ENCODE data around the gene REX1BD.

The REX1BD gene

DNA sequence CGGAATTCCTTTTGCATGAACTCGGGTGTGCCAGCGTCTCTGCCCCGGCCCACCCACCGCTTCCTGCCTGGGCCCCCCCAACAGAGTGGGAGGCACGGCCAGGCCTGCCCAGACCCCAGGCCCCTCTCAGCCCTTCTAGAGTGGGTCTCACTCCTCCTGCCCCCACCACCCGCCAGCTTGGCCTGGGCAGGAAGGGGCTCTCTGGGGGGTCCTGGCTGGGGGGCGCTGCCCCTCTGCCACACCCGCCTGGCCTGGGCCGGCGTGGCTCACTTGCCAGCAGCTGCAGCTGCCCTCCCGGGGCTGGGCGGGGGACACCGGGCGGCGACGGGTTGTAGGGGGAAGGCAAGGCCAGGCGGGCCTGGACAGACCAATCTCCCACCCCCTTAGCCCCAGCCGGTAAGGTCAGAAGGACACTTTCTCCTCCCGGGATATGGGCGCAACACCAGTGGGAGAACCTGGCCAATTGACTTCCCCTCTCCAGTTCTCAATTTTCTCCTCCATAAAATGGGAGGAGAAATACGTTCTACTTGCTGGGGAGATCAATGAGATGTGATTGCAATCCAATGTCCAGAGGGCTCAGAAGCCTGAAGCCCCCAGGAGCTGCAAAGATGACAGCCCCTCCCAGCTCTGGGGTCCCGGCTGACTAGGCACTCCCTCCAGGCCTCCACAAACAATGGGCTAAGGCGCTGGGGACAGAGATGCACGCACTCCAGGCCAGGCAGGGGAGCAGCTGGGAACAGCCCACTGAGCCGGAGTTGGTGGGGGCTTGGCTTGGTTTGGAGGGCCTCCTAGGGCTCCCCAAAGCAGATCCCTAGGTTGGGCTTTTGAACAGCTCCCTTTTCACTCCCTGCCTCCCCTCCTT is 15.6 kb downstream of the REX1BD start:
- DNase-seq = no peak

- no peak for DNase-seq
These were observed 16.2 kb downstream of the REX1BD start for GRCh38 chr19:18604820-18605159.

- DNase-seq = no peak
These were observed 16.6 kb downstream of the REX1BD start for GRCh38 chr19:18605196-18605545.

GRCh38 chr19:18605546-18606280 is 17.1 kb downstream of the REX1BD start:
- DNase-seq = no peak

DNA sequence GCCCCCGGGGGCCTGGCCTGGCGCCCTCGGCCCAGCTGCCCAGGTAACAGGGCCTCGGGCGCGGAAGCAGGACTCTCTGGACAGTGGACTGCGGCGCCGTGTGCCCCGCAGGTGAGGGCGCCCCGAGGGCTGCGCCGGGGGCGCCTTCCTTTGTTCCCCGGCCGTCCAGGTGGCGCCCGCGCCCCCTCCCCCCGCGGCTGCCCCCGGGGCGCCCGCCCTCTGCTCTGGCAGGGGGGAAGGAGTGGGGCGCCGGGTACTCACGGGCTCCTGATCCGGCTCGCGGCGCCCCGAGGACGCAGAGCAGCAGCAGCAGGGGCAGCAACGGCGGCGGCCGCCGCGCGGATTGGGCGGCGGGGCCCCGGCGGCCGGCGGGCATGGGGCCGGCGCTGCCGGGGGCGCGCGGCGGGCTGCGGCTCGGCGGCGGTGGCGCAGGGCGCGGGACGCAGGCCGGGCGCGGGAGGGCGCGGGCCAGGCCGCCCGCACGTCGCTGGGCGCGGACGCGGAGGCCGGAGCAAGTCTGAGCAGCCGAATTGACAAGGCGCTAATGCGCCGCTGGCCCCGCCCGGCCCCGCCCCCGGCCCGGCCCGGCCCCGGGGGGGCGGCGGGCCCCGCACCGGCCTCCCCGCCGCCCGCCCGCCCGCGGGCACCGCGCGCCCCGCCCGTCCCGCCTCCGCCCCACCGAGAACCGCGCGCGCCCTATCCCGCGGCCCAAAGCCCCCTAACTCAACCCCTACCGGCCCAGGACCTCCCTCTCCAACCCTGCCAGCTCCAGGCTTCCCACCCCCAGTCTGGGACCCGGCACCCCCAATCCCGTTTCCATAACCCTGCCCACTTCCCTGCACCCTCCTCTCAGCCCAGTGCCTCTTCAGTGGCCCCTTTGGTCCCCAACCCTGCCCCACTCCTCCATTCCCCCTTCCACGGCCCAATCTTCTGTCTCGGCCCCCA is 18.0 kb downstream of the REX1BD start, which contains the start of gene CRLF1:
Gene CRLF1, minus strand, starts transcription at position 519 of the 945 bp plus-strand sequence. Its CDS starts 143 bp downstream, at position 376.
- DNase-seq = no peak

GRCh38 chr19:18607226-18608101 is 18.9 kb downstream of the REX1BD start:
- no peak for DNase-seq

DNA sequence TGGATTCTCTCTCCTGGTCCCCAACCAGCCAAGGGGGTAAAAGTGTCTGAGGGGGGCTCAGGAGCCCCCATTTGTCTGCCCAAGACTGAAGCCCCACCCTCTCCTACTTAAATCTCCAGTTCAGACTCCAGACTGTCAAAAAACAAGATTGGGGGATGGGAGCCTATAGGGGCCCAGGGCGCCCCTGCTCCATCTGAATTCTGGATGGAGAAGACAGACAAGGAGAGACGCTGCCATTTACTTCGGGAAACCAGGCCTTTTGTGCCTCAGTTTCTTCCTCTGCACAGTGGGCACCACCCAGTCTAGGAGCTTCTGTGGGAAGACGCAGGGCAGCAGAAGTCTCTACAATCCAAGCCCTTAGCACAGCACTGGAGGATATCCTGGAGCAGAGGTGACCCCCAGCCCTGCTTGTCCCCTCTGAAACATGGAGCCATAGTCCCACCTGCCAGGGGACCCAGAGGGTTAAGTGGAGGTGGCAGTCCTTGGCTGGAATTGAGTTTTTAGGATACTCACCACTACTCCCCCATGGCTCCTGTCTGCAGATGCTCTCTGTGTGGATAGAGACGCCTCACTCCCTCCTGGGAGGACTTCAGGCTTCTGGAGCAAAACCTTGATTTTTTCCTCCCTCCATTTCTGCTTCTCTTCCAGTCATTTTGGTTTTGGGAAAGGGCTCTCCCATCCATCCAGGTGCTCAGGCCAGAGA is 19.7 kb downstream of the REX1BD start:
- DNase-seq = no peak

- DNase-seq = no peak
These were observed 20.5 kb downstream of the REX1BD start for GRCh38 chr19:18608805-18609716.

DNA sequence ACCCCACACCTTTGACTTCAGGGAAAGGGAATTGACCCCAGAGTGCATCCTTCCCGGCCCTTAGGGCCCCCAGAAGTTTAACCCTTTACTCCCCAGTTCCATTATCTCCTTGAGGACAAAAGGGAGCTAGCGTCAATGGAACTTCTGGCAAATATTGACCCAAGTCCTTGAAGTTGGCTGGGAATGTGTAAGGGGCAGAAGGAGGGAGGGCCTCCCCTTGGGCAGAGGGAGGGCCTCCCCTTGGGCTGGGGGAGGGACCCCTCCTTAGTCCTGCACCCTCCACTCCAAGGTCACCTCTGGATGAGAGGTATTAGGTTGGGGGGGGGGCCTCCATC is 21.1 kb downstream of the REX1BD start:
- no peak for DNase-seq

GRCh38 chr19:18610245-18610555 is 21.6 kb downstream of the REX1BD start:
- DNase-seq = no peak

GRCh38 chr19:18610556-18611326 is 22.1 kb downstream of the REX1BD start:
- no peak for DNase-seq

DNA sequence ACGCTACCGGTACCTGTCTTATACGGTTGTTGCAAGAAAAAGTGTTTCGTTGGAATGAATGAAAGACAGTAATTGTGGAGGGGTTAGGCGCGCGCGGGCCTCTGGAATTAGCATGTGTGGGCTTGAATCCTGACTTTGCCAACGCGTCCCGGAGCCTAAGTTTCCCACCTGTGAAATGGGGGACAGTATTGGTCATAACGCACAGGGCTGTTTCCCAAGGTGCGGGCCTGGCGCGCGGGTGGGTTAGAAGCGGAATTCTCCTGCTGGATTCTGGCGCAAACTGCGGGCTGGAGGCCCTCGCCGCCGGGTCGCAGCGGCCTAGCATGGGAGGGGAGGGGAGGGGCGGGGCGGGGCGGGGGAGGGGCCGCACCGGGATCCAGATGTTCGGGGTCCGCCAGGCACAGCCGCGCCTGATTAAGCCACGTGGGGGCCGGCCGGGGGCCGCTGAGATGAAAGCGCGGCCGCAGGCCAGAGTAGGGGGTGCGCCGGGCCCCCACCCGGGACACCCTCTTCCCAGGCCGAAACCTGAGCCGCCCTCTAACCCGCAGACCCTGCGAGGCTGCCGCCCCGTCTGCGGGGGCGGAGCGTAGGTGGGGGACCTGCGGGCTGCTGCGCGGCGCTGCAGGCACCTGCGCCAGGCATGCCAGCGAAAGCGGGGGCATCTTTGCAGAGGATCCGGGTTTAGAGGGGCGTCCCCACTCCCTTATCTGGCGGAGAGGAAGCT is 22.9 kb downstream of the REX1BD start:
- no peak for DNase-seq

GRCh38 chr19:18612051-18612771 is 23.6 kb downstream of the REX1BD start:
- no peak for DNase-seq

DNA sequence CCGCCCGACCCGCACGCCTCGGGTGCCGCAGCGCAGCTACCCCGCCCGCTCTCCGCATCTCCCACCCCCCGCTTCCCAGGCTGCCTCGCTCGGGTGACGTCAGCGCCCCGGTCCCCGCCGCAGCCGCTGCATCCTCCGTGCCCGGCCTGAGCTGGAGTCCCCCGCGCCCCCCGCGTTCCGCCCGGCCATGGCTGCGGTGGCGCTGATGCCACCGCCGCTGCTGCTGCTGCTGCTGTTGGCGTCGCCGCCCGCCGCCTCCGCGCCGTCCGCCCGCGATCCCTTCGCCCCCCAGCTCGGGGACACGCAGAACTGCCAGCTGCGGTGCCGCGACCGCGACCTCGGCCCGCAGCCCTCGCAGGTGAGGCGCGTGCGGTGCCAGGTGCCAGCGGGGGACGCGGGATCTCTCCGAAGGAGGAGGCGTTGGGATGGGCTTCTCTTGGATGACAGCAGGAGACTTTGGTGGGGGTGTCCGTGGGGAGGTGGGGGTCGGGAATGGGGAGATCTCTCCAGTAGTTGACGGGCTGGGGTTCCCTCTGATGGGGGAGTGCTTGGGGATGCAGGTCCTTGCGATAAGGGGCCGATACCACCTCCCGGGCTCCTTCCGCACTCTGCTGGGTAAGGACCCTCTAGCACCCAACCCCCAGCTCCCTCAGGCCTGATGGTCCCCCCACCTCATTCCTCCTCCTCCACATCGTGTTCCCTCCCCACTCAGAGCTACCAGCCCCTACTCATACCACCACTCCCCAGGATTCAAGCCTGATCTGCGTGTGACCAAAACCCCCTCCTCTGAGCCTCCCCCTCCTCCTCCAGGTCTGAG is 24.4 kb downstream of the REX1BD start, which contains the start of gene TMEM59L:
Gene TMEM59L, plus strand, starts transcription at position 99 of the 817 bp plus-strand sequence. Its CDS starts 89 bp downstream, at position 188.
- DNase-seq = no peak

DNA sequence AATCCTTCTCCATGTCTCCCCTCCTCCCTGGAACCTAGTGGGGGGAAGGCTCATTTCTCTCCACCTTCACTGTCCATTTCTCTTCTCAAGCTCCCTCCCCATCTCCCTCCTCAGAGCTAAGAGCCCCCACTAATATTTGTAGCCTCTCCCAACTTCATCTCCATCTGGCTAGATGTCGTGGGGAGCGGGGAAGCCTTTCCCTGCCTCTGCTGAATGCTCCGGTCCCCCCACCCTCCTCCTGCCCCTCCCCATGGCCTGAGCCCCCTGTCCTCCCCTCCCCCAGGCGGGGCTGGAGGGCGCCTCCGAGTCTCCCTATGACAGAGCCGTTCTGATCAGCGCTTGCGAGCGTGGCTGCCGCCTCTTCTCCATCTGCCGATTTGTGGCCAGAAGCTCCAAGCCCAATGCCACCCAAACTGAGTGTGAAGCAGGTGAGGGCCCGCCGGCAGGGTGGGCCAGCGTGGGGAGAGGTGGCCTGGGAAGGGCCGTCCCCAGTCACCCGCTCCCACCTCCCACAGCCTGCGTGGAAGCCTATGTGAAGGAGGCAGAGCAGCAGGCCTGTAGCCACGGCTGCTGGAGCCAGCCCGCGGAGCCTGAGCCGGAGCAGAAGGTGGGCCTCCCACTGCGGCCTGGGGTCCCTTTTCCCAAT is 25.1 kb downstream of the REX1BD start:
- no peak for DNase-seq

DNA sequence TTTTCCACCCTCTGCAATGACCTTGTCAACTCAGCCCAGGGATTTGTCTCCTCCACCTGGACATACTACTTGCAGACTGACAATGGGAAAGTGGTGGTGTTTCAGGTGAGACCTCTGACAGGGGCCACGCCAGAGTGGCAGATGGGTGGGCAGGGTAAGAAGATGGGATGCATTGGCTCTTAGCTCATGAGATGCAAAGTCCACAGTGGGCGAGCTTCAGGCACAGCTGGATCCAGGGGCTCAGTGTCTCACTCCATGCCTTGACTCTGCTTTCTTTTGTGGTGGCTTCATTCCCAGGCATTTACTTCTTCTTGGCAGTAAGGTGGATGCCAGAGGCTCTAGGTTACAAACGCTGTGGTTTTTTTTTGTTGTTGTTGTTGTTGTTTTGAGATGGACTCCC is 27.4 kb downstream of the REX1BD start:
- no peak for DNase-seq

DNA sequence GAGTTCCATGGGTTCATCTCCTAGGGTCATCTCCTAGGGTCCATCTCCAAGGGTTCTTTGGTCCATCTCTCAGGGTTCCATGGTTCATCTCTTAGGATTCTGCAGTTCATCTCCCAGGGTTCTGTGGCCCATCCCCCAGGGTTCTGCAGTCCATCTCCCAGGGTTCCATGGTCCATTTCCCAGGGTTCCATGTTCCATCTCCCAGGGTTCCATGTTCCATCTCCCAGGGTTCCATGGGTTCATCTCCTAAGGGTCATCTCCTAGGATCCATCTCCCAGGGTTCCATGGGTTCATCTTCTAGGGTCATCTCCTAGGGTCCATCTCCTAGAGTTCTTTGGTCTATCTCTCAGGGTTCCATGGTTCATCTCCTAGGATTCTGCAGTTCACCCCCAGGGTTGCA is 29.0 kb downstream of the REX1BD start:
- DNase-seq = no peak

Data from NCI-H1436 treated with DMSO at 0.1 percent for 48 hours (cell line).